C4-2B (cell line): ENCODE data around the gene DYTN.

Experiments
- CTCF ChIP-seq: fragments of 450-650 bp; conservative IDR thresholded peaks from 2 replicates; pipeline ENCODE4 v1.5.1; 2017; ENCODE audit warnings: mild to moderate bottlenecking
- ZFX ChIP-seq: fragments of 450-650 bp; IDR thresholded peaks from 2 replicates; pipeline ENCODE4 v1.6.1; 2017

GRCh38 chr2:206692971-206693370 lies 25.2 kb downstream of the DYTN start:
- TF ChIP-seq CTCF (no peak), ZFX (no peak)
